WTC11 (cell line): ENCODE results near the gene CDCA7L. TPM values are rescaled to one million over a fixed set of nuclear protein-coding genes. Genes with fewer than 3 reads are reported as not detected.

Experiments used
- ATAC-seq: fragments of 200-7000 bp; cut with Tn5 transposase; 2 replicates; pipeline ENCODE4 v1.10.0; 2021; ENCODE audit warnings: mild to moderate bottlenecking, moderate library complexity
- CTCF ChIA-PET: fragments of 300-600 bp; sonication (Branson Sonifier 250); formaldehyde crosslinking; loops from one replicate; lab custom pipeline; 2021; ENCODE audit warnings: antibody characterized with exemption; lab: Charles Lee
- POLR2A ChIA-PET: fragments of 350-600 bp; sonication (Branson Sonifier 250); formaldehyde crosslinking; loops from one replicate; lab custom pipeline; 2021; ENCODE audit warnings: antibody characterized with exemption; lab: Charles Lee
- DNase-seq: peaks from one replicate; pipeline ENCODE4 v3.0.0; 2021; ENCODE audit warnings: low spot score
- H3K27ac Mint-ChIP-seq: 2 replicates; pipeline ENCODE4 v1.8.0; 2021; ENCODE audit warnings: mixed read lengths
- H3K27me3 Mint-ChIP-seq: 2 replicates; pipeline ENCODE4 v1.8.0; 2021; ENCODE audit warnings: low read depth, mild to moderate bottlenecking, moderate library complexity, mixed read lengths
- H3K36me3 Mint-ChIP-seq: 2 replicates; pipeline ENCODE4 v1.8.0; 2021; ENCODE audit warnings: mixed read lengths
- H3K4me1 Mint-ChIP-seq: 2 replicates; pipeline ENCODE4 v1.8.0; 2022; ENCODE audit warnings: mixed read lengths
- H3K4me3 Mint-ChIP-seq: 2 replicates; pipeline ENCODE4 v1.8.0; 2021; ENCODE audit warnings: mild to moderate bottlenecking, moderate library complexity, mixed read lengths
- H3K9me3 Mint-ChIP-seq: 2 replicates; pipeline ENCODE4 v1.8.0; 2021; ENCODE audit warnings: mixed read lengths
- CREB1 ChIP-seq: sonication (generic); formaldehyde crosslinking; IDR thresholded peaks from 2 replicates; pipeline ENCODE4 v1.8.0; 2023; ENCODE audit warnings: mild to moderate bottlenecking, missing genetic modification reagents
- HMGA2 ChIP-seq: fragments of 250-450 bp; sonication (Bioruptor Pico); IDR thresholded peaks from 2 replicates; pipeline ENCODE4 v1.4.0; 2021; ENCODE audit warnings: mild to moderate bottlenecking, moderate library complexity
- IRF1 ChIP-seq: sonication (generic); formaldehyde crosslinking; IDR thresholded peaks from 2 replicates; pipeline ENCODE4 v1.8.0; 2023; ENCODE audit warnings: missing genetic modification reagents
- MXD4 ChIP-seq: fragments of 250-450 bp; sonication (Bioruptor Pico); IDR thresholded peaks from 2 replicates; pipeline ENCODE4 v1.8.0; 2021; ENCODE audit warnings: mild to moderate bottlenecking, moderate library complexity, borderline replicate concordance
- NR2C2 ChIP-seq: sonication (generic); formaldehyde crosslinking; IDR thresholded peaks from 2 replicates; pipeline ENCODE4 v1.8.0; 2022; ENCODE audit warnings: mild to moderate bottlenecking, missing genetic modification reagents
- PREB ChIP-seq: sonication (generic); formaldehyde crosslinking; IDR thresholded peaks from 2 replicates; pipeline ENCODE4 v1.8.1; 2022; ENCODE audit warnings: mild to moderate bottlenecking, missing genetic modification reagents, moderate library complexity, borderline replicate concordance
- SMAD3 ChIP-seq: sonication (generic); formaldehyde crosslinking; IDR thresholded peaks from 2 replicates; pipeline ENCODE4 v1.8.0; 2022; ENCODE audit warnings: missing genetic modification reagents, mild to moderate bottlenecking, borderline replicate concordance
- SOX15 ChIP-seq: fragments of 250-450 bp; sonication (Bioruptor Pico); IDR thresholded peaks from 2 replicates; pipeline ENCODE4 v1.9.0; 2021; ENCODE audit warnings: mild to moderate bottlenecking
- SP1 ChIP-seq: sonication (generic); formaldehyde crosslinking; conservative IDR thresholded peaks from 2 replicates; pipeline ENCODE4 v1.8.1; 2022; ENCODE audit warnings: missing genetic modification reagents
- ZNF416 ChIP-seq: fragments of 250-450 bp; sonication (Bioruptor Pico); IDR thresholded peaks from 2 replicates; pipeline ENCODE4 v1.9.0; 2021; ENCODE audit warnings: mild to moderate bottlenecking, inconsistent platforms
- total RNA-seq: library from RNA; stranded (reverse); gene quantifications from 3 replicates; pipeline ENCODE4 v1.2.3, GENCODE V29; 2021
- TF ChIP-seq, protein P1 (sequence below): sonication (generic); formaldehyde crosslinking; IDR thresholded peaks from 2 replicates; pipeline ENCODE4 v1.8.0; 2022; ENCODE audit warnings: mild to moderate bottlenecking, missing genetic modification reagents
- TF ChIP-seq, protein P2 (sequence below): fragments of 250-450 bp; sonication (Bioruptor Pico); IDR thresholded peaks from 2 replicates; pipeline ENCODE4 v1.8.0; 2021; ENCODE audit warnings: mild to moderate bottlenecking
- TF ChIP-seq, protein P3 (sequence below): sonication (generic); formaldehyde crosslinking; conservative IDR thresholded peaks from 2 replicates; pipeline ENCODE4 v1.8.1; 2023; ENCODE audit warnings: mild to moderate bottlenecking, low read depth, missing genetic modification reagents, moderate library complexity
- TF ChIP-seq, protein P4 (sequence below): sonication (generic); formaldehyde crosslinking; IDR thresholded peaks from 2 replicates; pipeline ENCODE4 v1.8.1; 2023; ENCODE audit warnings: mild to moderate bottlenecking, moderate library complexity, missing genetic modification reagents
- TF ChIP-seq, protein P5 (sequence below): sonication (generic); formaldehyde crosslinking; IDR thresholded peaks from 2 replicates; pipeline ENCODE4 v1.8.1; 2023; ENCODE audit warnings: mild to moderate bottlenecking, missing genetic modification reagents
- TF ChIP-seq, protein P6 (sequence below): fragments of 250-450 bp; sonication (Bioruptor Pico); IDR thresholded peaks from 2 replicates; pipeline ENCODE4 v1.9.0; 2021; ENCODE audit warnings: mild to moderate bottlenecking, borderline replicate concordance
- TF ChIP-seq, protein P7 (sequence below): sonication (generic); formaldehyde crosslinking; IDR thresholded peaks from 2 replicates; pipeline ENCODE4 v1.8.1; 2023; ENCODE audit warnings: mild to moderate bottlenecking, missing genetic modification reagents, moderate library complexity

Gene CDCA7L
- total RNA-seq, 1 experiment from 2014 or later, result 161 TPM

DNA sequence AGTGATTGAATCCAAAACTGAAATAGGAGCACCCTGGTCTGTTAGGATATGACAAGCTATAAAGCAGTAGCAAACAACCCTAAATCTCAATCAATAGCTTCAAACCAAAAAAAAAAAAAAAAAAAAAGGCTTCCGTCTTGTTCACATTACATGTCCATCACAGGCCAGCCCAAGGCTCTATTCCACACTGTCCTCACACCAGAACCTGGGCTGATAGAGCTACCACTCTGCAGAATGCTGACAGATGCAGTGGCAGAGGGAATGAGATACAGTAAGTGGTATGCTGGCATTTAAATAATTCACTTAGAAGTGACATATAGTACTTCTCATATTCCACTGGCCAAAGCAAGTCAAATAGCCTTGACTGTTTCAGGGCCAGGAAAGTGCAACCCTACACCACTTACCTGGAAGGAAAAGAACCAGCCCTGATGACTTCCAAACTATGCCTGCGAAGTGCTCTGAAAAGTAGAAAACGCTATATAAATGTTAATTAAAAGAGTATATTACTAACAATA is 5.8 kb downstream of the CDCA7L start (continued):
- TF ChIP-seq, protein P1, sequence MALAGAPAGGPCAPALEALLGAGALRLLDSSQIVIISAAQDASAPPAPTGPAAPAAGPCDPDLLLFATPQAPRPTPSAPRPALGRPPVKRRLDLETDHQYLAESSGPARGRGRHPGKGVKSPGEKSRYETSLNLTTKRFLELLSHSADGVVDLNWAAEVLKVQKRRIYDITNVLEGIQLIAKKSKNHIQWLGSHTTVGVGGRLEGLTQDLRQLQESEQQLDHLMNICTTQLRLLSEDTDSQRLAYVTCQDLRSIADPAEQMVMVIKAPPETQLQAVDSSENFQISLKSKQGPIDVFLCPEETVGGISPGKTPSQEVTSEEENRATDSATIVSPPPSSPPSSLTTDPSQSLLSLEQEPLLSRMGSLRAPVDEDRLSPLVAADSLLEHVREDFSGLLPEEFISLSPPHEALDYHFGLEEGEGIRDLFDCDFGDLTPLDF (CRISPR knock-in tag), result no peak
- no peak for TF ChIP-seq MXD4 (CRISPR knock-in tag)

DNA sequence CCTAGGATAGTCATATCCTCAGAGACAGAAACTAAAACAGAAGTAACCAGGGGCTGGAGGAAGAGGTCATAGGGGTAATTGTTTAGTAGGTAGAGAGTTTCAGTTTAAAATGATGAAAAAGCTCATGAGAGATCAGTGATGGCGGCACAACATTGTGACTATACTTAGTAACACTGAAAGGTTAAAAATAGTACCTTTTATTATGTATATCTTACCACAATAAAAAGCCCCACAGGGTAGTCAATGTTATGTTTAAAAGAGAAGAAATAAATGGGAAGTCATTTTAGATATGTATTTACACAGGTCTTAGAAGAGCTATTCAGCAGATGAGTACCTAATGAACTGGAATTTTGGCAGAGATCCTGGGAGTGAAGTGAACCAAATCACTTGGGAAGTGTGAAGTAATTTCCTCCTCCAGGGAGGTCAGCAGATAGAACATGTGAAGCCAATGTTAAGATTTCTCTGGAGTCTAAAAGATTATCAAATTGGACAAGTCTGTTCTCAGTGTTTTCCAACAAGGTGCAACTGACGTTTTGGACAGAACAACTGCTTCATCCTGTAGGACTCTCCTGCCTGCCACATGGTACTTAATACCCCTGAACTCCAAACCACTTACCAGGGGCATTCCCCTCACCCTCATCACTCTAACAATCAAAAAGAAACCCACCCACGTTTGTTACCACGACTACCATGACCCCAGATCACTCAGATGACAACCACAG is 6.4 kb downstream of the CDCA7L start:
- peak overlapping the region; percentile 12; the same call in 1 of the 2 replicates for H3K27ac Mint-ChIP-seq
- H3K36me3 Mint-ChIP-seq, result peaks cover 24% of the 10 kb centered on the region
- no peak overlapping the region for H3K4me3 Mint-ChIP-seq
- TF ChIP-seq, protein P2, sequence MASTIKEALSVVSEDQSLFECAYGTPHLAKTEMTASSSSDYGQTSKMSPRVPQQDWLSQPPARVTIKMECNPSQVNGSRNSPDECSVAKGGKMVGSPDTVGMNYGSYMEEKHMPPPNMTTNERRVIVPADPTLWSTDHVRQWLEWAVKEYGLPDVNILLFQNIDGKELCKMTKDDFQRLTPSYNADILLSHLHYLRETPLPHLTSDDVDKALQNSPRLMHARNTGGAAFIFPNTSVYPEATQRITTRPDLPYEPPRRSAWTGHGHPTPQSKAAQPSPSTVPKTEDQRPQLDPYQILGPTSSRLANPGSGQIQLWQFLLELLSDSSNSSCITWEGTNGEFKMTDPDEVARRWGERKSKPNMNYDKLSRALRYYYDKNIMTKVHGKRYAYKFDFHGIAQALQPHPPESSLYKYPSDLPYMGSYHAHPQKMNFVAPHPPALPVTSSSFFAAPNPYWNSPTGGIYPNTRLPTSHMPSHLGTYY (CRISPR knock-in tag), result no peak
- no peak for TF ChIP-seq PREB (CRISPR knock-in tag)
- TF ChIP-seq SP1 (CRISPR knock-in tag), result no peak
- TF ChIP-seq, protein P3, sequence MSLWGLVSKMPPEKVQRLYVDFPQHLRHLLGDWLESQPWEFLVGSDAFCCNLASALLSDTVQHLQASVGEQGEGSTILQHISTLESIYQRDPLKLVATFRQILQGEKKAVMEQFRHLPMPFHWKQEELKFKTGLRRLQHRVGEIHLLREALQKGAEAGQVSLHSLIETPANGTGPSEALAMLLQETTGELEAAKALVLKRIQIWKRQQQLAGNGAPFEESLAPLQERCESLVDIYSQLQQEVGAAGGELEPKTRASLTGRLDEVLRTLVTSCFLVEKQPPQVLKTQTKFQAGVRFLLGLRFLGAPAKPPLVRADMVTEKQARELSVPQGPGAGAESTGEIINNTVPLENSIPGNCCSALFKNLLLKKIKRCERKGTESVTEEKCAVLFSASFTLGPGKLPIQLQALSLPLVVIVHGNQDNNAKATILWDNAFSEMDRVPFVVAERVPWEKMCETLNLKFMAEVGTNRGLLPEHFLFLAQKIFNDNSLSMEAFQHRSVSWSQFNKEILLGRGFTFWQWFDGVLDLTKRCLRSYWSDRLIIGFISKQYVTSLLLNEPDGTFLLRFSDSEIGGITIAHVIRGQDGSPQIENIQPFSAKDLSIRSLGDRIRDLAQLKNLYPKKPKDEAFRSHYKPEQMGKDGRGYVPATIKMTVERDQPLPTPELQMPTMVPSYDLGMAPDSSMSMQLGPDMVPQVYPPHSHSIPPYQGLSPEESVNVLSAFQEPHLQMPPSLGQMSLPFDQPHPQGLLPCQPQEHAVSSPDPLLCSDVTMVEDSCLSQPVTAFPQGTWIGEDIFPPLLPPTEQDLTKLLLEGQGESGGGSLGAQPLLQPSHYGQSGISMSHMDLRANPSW (CRISPR knock-in tag), result no peak
- TF ChIP-seq CREB1, result no peak
- TF ChIP-seq, protein P4, sequence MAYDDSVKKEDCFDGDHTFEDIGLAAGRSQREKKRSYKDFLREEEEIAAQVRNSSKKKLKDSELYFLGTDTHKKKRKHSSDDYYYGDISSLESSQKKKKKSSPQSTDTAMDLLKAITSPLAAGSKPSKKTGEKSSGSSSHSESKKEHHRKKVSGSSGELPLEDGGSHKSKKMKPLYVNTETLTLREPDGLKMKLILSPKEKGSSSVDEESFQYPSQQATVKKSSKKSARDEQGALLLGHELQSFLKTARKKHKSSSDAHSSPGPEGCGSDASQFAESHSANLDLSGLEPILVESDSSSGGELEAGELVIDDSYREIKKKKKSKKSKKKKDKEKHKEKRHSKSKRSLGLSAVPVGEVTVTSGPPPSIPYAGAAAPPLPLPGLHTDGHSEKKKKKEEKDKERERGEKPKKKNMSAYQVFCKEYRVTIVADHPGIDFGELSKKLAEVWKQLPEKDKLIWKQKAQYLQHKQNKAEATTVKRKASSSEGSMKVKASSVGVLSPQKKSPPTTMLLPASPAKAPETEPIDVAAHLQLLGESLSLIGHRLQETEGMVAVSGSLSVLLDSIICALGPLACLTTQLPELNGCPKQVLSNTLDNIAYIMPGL (CRISPR knock-in tag), result no peak
- TF ChIP-seq IRF1, result no peak
- TF ChIP-seq, protein P5, sequence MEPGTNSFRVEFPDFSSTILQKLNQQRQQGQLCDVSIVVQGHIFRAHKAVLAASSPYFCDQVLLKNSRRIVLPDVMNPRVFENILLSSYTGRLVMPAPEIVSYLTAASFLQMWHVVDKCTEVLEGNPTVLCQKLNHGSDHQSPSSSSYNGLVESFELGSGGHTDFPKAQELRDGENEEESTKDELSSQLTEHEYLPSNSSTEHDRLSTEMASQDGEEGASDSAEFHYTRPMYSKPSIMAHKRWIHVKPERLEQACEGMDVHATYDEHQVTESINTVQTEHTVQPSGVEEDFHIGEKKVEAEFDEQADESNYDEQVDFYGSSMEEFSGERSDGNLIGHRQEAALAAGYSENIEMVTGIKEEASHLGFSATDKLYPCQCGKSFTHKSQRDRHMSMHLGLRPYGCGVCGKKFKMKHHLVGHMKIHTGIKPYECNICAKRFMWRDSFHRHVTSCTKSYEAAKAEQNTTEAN (CRISPR knock-in tag), result no peak
- TF ChIP-seq SOX15 (CRISPR knock-in tag), result no peak
- TF ChIP-seq HMGA2, result no peak
- TF ChIP-seq NR2C2, result no peak
- TF ChIP-seq, protein P6, sequence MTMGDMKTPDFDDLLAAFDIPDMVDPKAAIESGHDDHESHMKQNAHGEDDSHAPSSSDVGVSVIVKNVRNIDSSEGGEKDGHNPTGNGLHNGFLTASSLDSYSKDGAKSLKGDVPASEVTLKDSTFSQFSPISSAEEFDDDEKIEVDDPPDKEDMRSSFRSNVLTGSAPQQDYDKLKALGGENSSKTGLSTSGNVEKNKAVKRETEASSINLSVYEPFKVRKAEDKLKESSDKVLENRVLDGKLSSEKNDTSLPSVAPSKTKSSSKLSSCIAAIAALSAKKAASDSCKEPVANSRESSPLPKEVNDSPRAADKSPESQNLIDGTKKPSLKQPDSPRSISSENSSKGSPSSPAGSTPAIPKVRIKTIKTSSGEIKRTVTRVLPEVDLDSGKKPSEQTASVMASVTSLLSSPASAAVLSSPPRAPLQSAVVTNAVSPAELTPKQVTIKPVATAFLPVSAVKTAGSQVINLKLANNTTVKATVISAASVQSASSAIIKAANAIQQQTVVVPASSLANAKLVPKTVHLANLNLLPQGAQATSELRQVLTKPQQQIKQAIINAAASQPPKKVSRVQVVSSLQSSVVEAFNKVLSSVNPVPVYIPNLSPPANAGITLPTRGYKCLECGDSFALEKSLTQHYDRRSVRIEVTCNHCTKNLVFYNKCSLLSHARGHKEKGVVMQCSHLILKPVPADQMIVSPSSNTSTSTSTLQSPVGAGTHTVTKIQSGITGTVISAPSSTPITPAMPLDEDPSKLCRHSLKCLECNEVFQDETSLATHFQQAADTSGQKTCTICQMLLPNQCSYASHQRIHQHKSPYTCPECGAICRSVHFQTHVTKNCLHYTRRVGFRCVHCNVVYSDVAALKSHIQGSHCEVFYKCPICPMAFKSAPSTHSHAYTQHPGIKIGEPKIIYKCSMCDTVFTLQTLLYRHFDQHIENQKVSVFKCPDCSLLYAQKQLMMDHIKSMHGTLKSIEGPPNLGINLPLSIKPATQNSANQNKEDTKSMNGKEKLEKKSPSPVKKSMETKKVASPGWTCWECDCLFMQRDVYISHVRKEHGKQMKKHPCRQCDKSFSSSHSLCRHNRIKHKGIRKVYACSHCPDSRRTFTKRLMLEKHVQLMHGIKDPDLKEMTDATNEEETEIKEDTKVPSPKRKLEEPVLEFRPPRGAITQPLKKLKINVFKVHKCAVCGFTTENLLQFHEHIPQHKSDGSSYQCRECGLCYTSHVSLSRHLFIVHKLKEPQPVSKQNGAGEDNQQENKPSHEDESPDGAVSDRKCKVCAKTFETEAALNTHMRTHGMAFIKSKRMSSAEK, result no peak
- no peak for TF ChIP-seq ZNF416 (CRISPR knock-in tag)
- TF ChIP-seq SMAD3 (CRISPR knock-in tag), result no peak
- TF ChIP-seq, protein P7, sequence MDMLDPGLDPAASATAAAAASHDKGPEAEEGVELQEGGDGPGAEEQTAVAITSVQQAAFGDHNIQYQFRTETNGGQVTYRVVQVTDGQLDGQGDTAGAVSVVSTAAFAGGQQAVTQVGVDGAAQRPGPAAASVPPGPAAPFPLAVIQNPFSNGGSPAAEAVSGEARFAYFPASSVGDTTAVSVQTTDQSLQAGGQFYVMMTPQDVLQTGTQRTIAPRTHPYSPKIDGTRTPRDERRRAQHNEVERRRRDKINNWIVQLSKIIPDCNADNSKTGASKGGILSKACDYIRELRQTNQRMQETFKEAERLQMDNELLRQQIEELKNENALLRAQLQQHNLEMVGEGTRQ, result no peak
- POLR2A ChIA-PET, result interaction anchor here (0.6 kb wide), 2 partner anchors 16 to 516 kb away, joined by 3 to 5 read pairs; no protein-coding TSS in a partner anchor
- no peaks in the 10 kb centered on the region for H3K9me3 Mint-ChIP-seq
- H3K27me3 Mint-ChIP-seq, result no peaks in the 10 kb centered on the region
- ATAC-seq, result no peak
- peaks cover 72% of the 10 kb centered on the region for H3K4me1 Mint-ChIP-seq
- DNase-seq, result no peak
- CTCF ChIA-PET, result interaction anchor here (0.6 kb wide), 3 partner anchors 20 to 144 kb away, joined by 3 to 5 read pairs (median 3); no protein-coding TSS in a partner anchor
